ENCODE measurements around the gene TBX3. TPM values are rescaled to one million over a fixed set of nuclear protein-coding genes. Genes with fewer than 3 reads are reported as not detected.
"Not testable (repeated sequence)": the region's sequence is repeated elsewhere in the genome, so short reads cannot be mapped to it uniquely, and the experiment has no call there.

TBX3 gene
- total RNA-seq, 4 donors from 2014 or later = 11.1 to 13.5 (median 12.3) TPM

DNA sequence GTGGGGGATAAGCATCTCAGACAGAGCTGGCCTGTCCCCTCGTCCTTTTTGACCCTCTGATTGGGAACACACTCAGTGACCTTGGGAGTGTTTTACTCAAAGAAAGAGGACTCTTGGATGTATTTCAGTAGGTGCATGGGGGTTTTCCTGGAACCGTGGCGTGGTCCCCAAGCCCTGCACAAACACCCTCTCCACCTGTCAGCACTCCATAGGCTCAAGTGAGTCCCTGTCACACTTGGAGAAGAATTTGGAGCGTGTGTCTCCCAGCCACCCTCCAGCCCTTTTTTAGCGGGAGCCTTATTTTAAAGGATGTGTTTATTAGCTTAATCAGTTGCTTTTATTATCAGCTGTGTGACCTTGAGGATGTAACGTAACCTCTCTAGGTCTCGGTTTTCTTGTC, 37.3 kb upstream of the TBX3 start:
- H3K4me3 ChIP-seq = no peak overlapping the region
- no peaks in the 10 kb centered on the region for H3K36me3 ChIP-seq
- no peaks in the 10 kb centered on the region for H3K9me3 ChIP-seq
- no peak overlapping the region for H3K27ac ChIP-seq
- H3K4me1 ChIP-seq = no peaks in the 10 kb centered on the region
- H3K27me3 ChIP-seq = no peaks in the 10 kb centered on the region
- WGBS, 2 donors = 73 to 74% methylated on average over 7 of the region's 7 CpGs
- TF ChIP-seq POLR2A (IDR thresholded peaks at IDR 0.05) = no peak
- no peak for TF ChIP-seq EP300 (IDR thresholded peaks at IDR 0.05)
- TF ChIP-seq, protein P1, sequence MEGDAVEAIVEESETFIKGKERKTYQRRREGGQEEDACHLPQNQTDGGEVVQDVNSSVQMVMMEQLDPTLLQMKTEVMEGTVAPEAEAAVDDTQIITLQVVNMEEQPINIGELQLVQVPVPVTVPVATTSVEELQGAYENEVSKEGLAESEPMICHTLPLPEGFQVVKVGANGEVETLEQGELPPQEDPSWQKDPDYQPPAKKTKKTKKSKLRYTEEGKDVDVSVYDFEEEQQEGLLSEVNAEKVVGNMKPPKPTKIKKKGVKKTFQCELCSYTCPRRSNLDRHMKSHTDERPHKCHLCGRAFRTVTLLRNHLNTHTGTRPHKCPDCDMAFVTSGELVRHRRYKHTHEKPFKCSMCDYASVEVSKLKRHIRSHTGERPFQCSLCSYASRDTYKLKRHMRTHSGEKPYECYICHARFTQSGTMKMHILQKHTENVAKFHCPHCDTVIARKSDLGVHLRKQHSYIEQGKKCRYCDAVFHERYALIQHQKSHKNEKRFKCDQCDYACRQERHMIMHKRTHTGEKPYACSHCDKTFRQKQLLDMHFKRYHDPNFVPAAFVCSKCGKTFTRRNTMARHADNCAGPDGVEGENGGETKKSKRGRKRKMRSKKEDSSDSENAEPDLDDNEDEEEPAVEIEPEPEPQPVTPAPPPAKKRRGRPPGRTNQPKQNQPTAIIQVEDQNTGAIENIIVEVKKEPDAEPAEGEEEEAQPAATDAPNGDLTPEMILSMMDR (IDR thresholded peaks at IDR 0.05) = no peak
- no peak for DNase-seq (ENCODE audit: low spot score in 2 of 2)

- DNase-seq (ENCODE audit: low spot score in 2 of 2) = no peak
- Histone ChIP-seq H3K27ac (no peak overlapping the region), H3K9me3 (peaks cover 0 to 8% (median 0%) of the 10 kb centered on the region in 4 donors), H3K27me3 (peaks cover 0 to 23% of the 10 kb centered on the region in 2 donors), H3K4me1 (no peaks in the 10 kb centered on the region), H3K36me3 (no peaks in the 10 kb centered on the region), H3K4me3 (no peak overlapping the region)
- WGBS, 2 donors = 91 to 93% methylated on average over 9 of the region's 9 CpGs
- TF ChIP-seq POLR2A (IDR thresholded peaks at IDR 0.05) = no peak
- TF ChIP-seq, protein P1 (IDR thresholded peaks at IDR 0.05) = no peak
- TF ChIP-seq EP300 (IDR thresholded peaks at IDR 0.05) = no peak
Measured at GRCh38 chr12:114713466-114714215, 29.7 kb upstream of the TBX3 start.

DNA sequence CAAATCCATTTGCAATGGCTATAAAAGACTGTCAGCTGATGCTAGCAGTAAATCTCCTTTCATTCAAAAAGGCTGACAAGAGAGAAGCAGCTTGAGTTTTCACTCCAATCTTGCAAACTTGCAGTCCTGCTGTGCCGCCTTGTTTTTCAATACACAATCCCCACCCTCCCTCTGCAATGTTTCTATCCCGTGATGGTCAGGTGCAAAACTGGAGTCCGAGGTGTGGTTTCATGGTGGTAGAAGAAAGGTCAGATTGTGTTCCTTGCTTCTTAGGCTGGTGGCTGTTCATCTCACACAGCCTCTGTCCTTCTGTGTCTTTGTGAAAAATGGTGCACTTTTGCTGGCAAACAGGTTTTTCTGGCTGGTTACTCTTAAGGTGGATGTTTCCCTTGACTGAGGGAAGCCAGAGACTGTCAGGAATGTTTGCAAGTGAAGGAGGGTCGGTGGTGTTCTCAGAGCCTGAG, 27.7 kb upstream of the TBX3 start:
- no peaks in the 10 kb centered on the region for H3K36me3 ChIP-seq
- 33 to 39% methylated on average over 4 of the region's 4 CpGs for WGBS, 2 donors
- H3K4me1 ChIP-seq = no peaks in the 10 kb centered on the region
- no peak overlapping the region for H3K27ac ChIP-seq
- peaks cover 0 to 8% (median 0%) of the 10 kb centered on the region in 4 donors for H3K9me3 ChIP-seq
- H3K4me3 ChIP-seq = no peak overlapping the region
- H3K27me3 ChIP-seq = peaks cover 0 to 26% of the 10 kb centered on the region in 2 donors
- DNase-seq (ENCODE audit: low spot score in 2 of 2) = no peak
- TF ChIP-seq EP300 (IDR thresholded peaks at IDR 0.05) = no peak
- TF ChIP-seq POLR2A (IDR thresholded peaks at IDR 0.05) = no peak
- TF ChIP-seq, protein P1 (IDR thresholded peaks at IDR 0.05) = no peak

DNA sequence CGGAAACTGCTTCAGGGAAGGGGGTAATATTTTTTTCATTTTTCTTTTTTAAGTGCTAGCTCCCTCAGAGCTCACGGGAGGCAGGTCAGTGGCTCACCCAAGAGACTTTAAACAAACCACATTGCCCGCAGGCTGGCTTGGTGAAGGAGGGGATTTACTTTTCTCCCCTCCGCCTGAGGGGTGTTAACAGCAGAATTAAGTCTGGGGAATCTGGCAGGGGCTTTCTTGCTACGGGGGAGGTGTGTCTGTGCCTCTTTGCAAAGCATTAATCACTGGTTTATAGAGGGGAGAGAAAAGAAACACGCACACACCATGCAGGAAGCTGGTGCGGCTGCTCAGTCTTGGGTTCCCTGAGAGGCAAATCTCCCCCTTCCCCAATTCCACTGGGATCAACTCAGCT, 26.2 kb upstream of the TBX3 start:
- Histone ChIP-seq H3K36me3 (no peaks in the 10 kb centered on the region), H3K27me3 (peaks cover 0 to 26% of the 10 kb centered on the region in 2 donors), H3K4me3 (no peak overlapping the region), H3K4me1 (no peaks in the 10 kb centered on the region), H3K27ac (no peak overlapping the region), H3K9me3 (peaks cover 0 to 8% (median 0%) of the 10 kb centered on the region in 4 donors)
- 28 to 38% methylated on average over 7 of the region's 7 CpGs for WGBS, 2 donors
- DNase-seq (ENCODE audit: low spot score in 2 of 2) = no peak
- no peak for TF ChIP-seq POLR2A (IDR thresholded peaks at IDR 0.05)
- TF ChIP-seq, protein P1 (IDR thresholded peaks at IDR 0.05) = no peak
- no peak for TF ChIP-seq EP300 (IDR thresholded peaks at IDR 0.05)

GRCh38 chr12:114709112-114709511, 25.1 kb upstream of the TBX3 start:
- H3K27ac ChIP-seq = no peak overlapping the region
- peaks cover 0 to 7% (median 0%) of the 10 kb centered on the region in 4 donors for H3K9me3 ChIP-seq
- peaks cover 0 to 32% of the 10 kb centered on the region in 2 donors for H3K27me3 ChIP-seq
- H3K36me3 ChIP-seq = no peaks in the 10 kb centered on the region
- H3K4me1 ChIP-seq = no peaks in the 10 kb centered on the region
- DNase-seq (ENCODE audit: low spot score in 2 of 2) = no peak
- H3K4me3 ChIP-seq = no peak overlapping the region
- WGBS, 2 donors = 86 to 93% methylated on average over 9 of the region's 9 CpGs
- TF ChIP-seq POLR2A (IDR thresholded peaks at IDR 0.05) = no peak
- TF ChIP-seq EP300 (IDR thresholded peaks at IDR 0.05) = no peak
- TF ChIP-seq, protein P1 (IDR thresholded peaks at IDR 0.05) = no peak

DNA sequence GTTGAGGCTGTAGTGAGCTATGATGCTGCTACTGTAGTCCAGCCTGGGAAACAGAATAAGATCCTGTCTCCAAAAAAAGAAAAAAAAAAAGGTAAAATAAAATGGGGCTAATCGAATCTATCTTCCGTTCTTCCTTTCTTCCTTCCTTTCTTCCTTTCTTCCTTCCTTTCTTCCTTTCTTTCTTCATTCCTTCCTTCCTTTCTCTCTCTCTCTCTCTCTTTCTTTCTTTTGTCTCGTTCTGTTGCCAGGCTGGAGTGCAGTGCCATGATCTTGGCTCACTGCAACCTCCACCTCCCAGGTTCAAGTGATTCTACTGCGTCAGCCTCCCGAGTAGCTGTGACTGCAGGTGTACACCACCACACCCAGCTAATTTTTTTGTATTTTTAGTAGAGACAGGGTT, 24.6 kb upstream of the TBX3 start:
- H3K27ac ChIP-seq; H3K36me3 ChIP-seq; H3K4me3 ChIP-seq; H3K9me3 ChIP-seq; H3K4me1 ChIP-seq; DNase-seq (ENCODE audit: low spot score in 2 of 2): not testable (repeated sequence)
- 92 to 93% methylated on average over 5 of the region's 5 CpGs for WGBS, 2 donors
- peaks cover 0 to 33% of the 10 kb centered on the region in 2 donors for H3K27me3 ChIP-seq
